ENCODE results near the gene DNASE1L1. TPM values are rescaled to one million over a fixed set of nuclear protein-coding genes. Genes with fewer than 3 reads are reported as not detected.

The DNASE1L1 gene
- 59.4 and 61.3 TPM in 2 replicates for total RNA-seq

GRCh38 chrX:154409222-154409871 is at the start of gene DNASE1L1:
Gene DNASE1L1, minus strand, starts transcription at chrX:154409254. Its CDS starts 3,686 bp downstream, at chrX:154405568.

GRCh38 chrX:154458116-154458953 is 49.3 kb upstream of the DNASE1L1 start, which contains the start of gene PLXNA3:
Gene PLXNA3, plus strand, starts transcription at chrX:154458281. Its CDS starts 1,903 bp downstream, at chrX:154460184.

GRCh38 chrX:154443992-154444754 is 35.1 kb upstream of the DNASE1L1 start, which contains the start of gene FAM50A:
Gene FAM50A, plus strand, starts transcription at chrX:154444141. Its CDS starts 95 bp downstream, at chrX:154444236.

GRCh38 chrX:154436983-154437752 is 28.1 kb upstream of the DNASE1L1 start, which contains the start of gene GDI1:
Gene GDI1, plus strand, starts transcription at chrX:154437154. Its CDS starts 101 bp downstream, at chrX:154437255.

GRCh38 chrX:154428176-154429171 is 19.4 kb upstream of the DNASE1L1 start, which contains the start of gene ATP6AP1:
Gene ATP6AP1, plus strand, starts transcription at chrX:154428677. Its CDS starts 16 bp downstream, at chrX:154428693.

GRCh38 chrX:154397888-154398667 is 11.0 kb downstream of the DNASE1L1 start, which contains the start of gene RPL10:
Gene RPL10, plus strand, starts transcription at chrX:154398377. Its CDS starts 143 bp downstream, at chrX:154398520.

GRCh38 chrX:154378799-154379568 is 30.1 kb downstream of the DNASE1L1 start, which contains the start of gene EMD:
Gene EMD, plus strand, starts transcription at chrX:154379295. Its CDS starts 190 bp downstream, at chrX:154379485.

GRCh38 chrX:154374313-154375155 is 34.5 kb downstream of the DNASE1L1 start, which contains the start of gene FLNA:
Gene FLNA, minus strand, starts transcription at chrX:154374634. Its CDS starts 3,389 bp downstream, at chrX:154371245.

Small RNA genes lying within 50 kb of the gene (small RNA-seq; reads per million reads assigned to genes)
- gene MIR6858 (ENCODE audit: low replicate concordance) (not detected), gene SNORA70 (ENCODE audit: low replicate concordance) (not detected)

Other genes starting within 250 kb of the DNASE1L1 start
- not detected in 2 replicates for gene OPN1MW, start 226.7 kb downstream of the DNASE1L1 start, total RNA-seq
- not detected in 2 replicates for gene OPN1MW2, start 189.5 kb downstream of the DNASE1L1 start, total RNA-seq
- gene OPN1MW3, start 151.7 kb downstream of the DNASE1L1 start, total RNA-seq, result not detected in 2 replicates
- not detected in 2 replicates for gene TEX28, start 114.1 kb downstream of the DNASE1L1 start, total RNA-seq
- gene TKTL1, start 113.5 kb downstream of the DNASE1L1 start, total RNA-seq, result not detected in 2 replicates
- 2,184 and 2,759 TPM in 2 replicates for gene FLNA, start 34.6 kb downstream of the DNASE1L1 start, total RNA-seq
- gene EMD, start 30.0 kb downstream of the DNASE1L1 start, total RNA-seq, result 37.9 and 39.5 TPM in 2 replicates
- 1,465 and 3,108 TPM in 2 replicates for gene RPL10, start 10.9 kb downstream of the DNASE1L1 start, total RNA-seq
- gene TAFAZZIN, start 2.3 kb upstream of the DNASE1L1 start, total RNA-seq, result 22.8 and 30.0 TPM in 2 replicates
- gene ATP6AP1, start 19.4 kb upstream of the DNASE1L1 start, total RNA-seq, result 55.3 and 151 TPM in 2 replicates
- gene GDI1, start 27.9 kb upstream of the DNASE1L1 start, total RNA-seq, result 167 and 170 TPM in 2 replicates
- 40.2 and 106 TPM in 2 replicates for gene FAM50A, start 34.9 kb upstream of the DNASE1L1 start, total RNA-seq
- gene PLXNA3, start 49.0 kb upstream of the DNASE1L1 start, total RNA-seq, result 21.2 and 25.8 TPM in 2 replicates
- gene LAGE3, start 70.0 kb upstream of the DNASE1L1 start, total RNA-seq, result 15.7 and 20.4 TPM in 2 replicates
- 33.0 and 51.5 TPM in 2 replicates for gene UBL4A, start 77.4 kb upstream of the DNASE1L1 start, total RNA-seq
- 38.1 and 45.2 TPM in 2 replicates for gene SLC10A3, start 81.4 kb upstream of the DNASE1L1 start, total RNA-seq
- 24.5 and 45.1 TPM in 2 replicates for gene FAM3A, start 107.0 kb upstream of the DNASE1L1 start, total RNA-seq
- gene G6PD, start 137.6 kb upstream of the DNASE1L1 start, total RNA-seq, result 90.6 and 152 TPM in 2 replicates
- gene IKBKG, start 138.4 kb upstream of the DNASE1L1 start, total RNA-seq, result 20.1 and 24.8 TPM in 2 replicates
- gene CTAG1A, start 175.9 kb upstream of the DNASE1L1 start, total RNA-seq, result not detected in 2 replicates
- not detected in 2 replicates for gene CTAG1B, start 210.0 kb upstream of the DNASE1L1 start, total RNA-seq
- 0.22 TPM in 1 of 2 replicates, not detected in the other for gene CTAG2, start 244.3 kb upstream of the DNASE1L1 start, total RNA-seq

Data from placental pericyte (primary cell).